ENCODE measurements around the gene JAM2. TPM values are rescaled to one million over a fixed set of nuclear protein-coding genes. Genes with fewer than 3 reads are reported as not detected.

Gene JAM2
- total and polyA plus RNA-seq, 10 of the 15 experiments (the other 5 are each of a cell fraction or from before 2014, with no cell fraction given), result 2.1 to 30.4 (median 8.6) TPM

DNA sequence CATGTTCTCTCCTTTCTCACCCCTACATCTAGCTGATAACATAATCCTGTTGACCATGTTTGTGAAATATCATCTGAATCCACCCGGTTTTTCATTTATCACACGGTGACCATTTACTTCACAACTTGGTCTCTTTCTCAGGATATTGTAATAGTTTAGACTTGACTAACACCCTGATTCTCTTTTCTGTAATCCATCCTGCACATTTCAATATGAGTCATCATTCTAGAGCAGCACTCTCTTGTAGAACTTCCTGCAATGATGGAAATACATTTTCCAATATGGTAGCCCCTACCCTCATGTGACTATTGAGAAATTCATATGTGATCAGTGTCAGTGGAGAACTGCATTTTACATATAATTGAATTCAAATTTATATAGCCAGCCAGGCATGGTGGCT lies 2.3 kb upstream of the JAM2 start (continued):
- TF ChIP-seq ETV6 (conservative IDR thresholded peaks at IDR 0.05 in 1 of 2, IDR thresholded peaks at IDR 0.05 in 1 of 2; ENCODE audit: borderline replicate concordance in 1 of 2, low read depth in 1 of 2) (peak in 1 of 2 experiments; percentile 23; a peak in 1 of 4 replicates), CUX1 (IDR thresholded peaks at IDR 0.05; ENCODE audit: insufficient replicate concordance, low read depth, low read length) (no peak), MXI1 (IDR thresholded peaks at IDR 0.05; ENCODE audit: low read depth, low read length) (no peak), IKZF2 (IDR thresholded peaks at IDR 0.05) (0 out of 4 replicates have a peak, but pooled peaks of 1 of the 2 experiments have one; percentile 34), NFIC (IDR thresholded peaks at IDR 0.05; ENCODE audit: low read depth, low read length) (peak; percentile 67; the same call in 1 of the 2 replicates), SIX5 (IDR thresholded peaks at IDR 0.05; ENCODE audit: low read depth, low read length, severe bottlenecking) (no peak), SMC3 (IDR thresholded peaks at IDR 0.05; ENCODE audit: borderline replicate concordance, low read length) (no peak), FOXK2 (IDR thresholded peaks at IDR 0.05) (no peak), ZNF592 (IDR thresholded peaks at IDR 0.05) (no peak), POU2F2 (IDR thresholded peaks at IDR 0.05; ENCODE audit: borderline replicate concordance, low read depth, low read length) (no peak), FOXM1 (IDR thresholded peaks at IDR 0.05; ENCODE audit: low read depth, low read length) (no peak), POLR2AphosphoS5 (IDR thresholded peaks at IDR 0.05; ENCODE audit: low read length) (no peak), SREBF2 (IDR thresholded peaks at IDR 0.05; ENCODE audit: low read length) (no peak), GABPA (IDR thresholded peaks at IDR 0.05; ENCODE audit: low read depth) (peak; percentile 27; the same call in 1 of the 2 replicates), IRF4 (IDR thresholded peaks at IDR 0.05; ENCODE audit: low read depth, low read length) (peak; percentile 46; the same call in 1 of the 2 replicates), EED (IDR thresholded peaks at IDR 0.05; ENCODE audit: low read depth) (peak; percentile 63; the same call in 1 of the 2 replicates), RFX5 (IDR thresholded peaks at IDR 0.05; ENCODE audit: low read depth, low read length) (no peak), PAX5 (IDR thresholded peaks at IDR 0.05; ENCODE audit: borderline replicate concordance, low read depth, low read length) (no peak), CBFB (IDR thresholded peaks at IDR 0.05; ENCODE audit: low read depth) (no peak), MEF2A (IDR thresholded peaks at IDR 0.05; ENCODE audit: insufficient read depth, low read depth, low read length) (no peak)
- TF ChIP-seq, protein P1, sequence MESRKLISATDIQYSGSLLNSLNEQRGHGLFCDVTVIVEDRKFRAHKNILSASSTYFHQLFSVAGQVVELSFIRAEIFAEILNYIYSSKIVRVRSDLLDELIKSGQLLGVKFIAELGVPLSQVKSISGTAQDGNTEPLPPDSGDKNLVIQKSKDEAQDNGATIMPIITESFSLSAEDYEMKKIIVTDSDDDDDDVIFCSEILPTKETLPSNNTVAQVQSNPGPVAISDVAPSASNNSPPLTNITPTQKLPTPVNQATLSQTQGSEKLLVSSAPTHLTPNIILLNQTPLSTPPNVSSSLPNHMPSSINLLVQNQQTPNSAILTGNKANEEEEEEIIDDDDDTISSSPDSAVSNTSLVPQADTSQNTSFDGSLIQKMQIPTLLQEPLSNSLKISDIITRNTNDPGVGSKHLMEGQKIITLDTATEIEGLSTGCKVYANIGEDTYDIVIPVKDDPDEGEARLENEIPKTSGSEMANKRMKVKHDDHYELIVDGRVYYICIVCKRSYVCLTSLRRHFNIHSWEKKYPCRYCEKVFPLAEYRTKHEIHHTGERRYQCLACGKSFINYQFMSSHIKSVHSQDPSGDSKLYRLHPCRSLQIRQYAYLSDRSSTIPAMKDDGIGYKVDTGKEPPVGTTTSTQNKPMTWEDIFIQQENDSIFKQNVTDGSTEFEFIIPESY (IDR thresholded peaks at IDR 0.05), result no peak
